Measurements from ENCODE around the gene ACKR2. TPM values are rescaled to one million over a fixed set of nuclear protein-coding genes. Genes with fewer than 3 reads are reported as not detected.

ACKR2 gene
- total and polyA plus RNA-seq, 2 of the 13 experiments (the other 11 are each of a cell fraction or from before 2014, with no cell fraction given) = 1.1 to 1.9 TPM

- peak; percentile 86 to 88 for TF ChIP-seq EP300 (IDR thresholded peaks at IDR 0.05; ENCODE audit: low read depth in 2 of 2, low read length in 2 of 2)
- peak; percentile 88 for TF ChIP-seq EP300 (CRISPR knock-in tag; IDR thresholded peaks at IDR 0.05; ENCODE audit: borderline replicate concordance)
- no peak for TF ChIP-seq HCFC1 (IDR thresholded peaks at IDR 0.05; ENCODE audit: low read depth, low read length)
- TF ChIP-seq ZNF142 (CRISPR knock-in tag; IDR thresholded peaks at IDR 0.05) = no peak
- TF ChIP-seq ZNF512B (CRISPR knock-in tag; IDR thresholded peaks at IDR 0.05; ENCODE audit: borderline replicate concordance) = no peak
- peak; percentile 47 for TF ChIP-seq MXD4 (CRISPR knock-in tag; IDR thresholded peaks at IDR 0.05)
- peak; percentile 56 for TF ChIP-seq HNF1A (IDR thresholded peaks at IDR 0.05; ENCODE audit: low read depth)
- TF ChIP-seq HNF1A (CRISPR knock-in tag; IDR thresholded peaks at IDR 0.05; ENCODE audit: borderline replicate concordance) = peak; percentile 56; the same call in 1 of the 2 replicates
- no peak for TF ChIP-seq LRRFIP1 (CRISPR knock-in tag; conservative IDR thresholded peaks at IDR 0.05)
- TF ChIP-seq TERF1 (CRISPR knock-in tag; IDR thresholded peaks at IDR 0.05) = no peak
- 0 out of 2 replicates have a peak, but pooled peaks have one; percentile 7 for TF ChIP-seq ZNF292 (CRISPR knock-in tag; IDR thresholded peaks at IDR 0.05; ENCODE audit: borderline replicate concordance, low read depth)
Measured at GRCh38 chr3:42829083-42829627, 19.9 kb downstream of the ACKR2 start (continued).
